B cell (primary cell): ENCODE results near the gene BMP7. TPM values are rescaled to one million over a fixed set of nuclear protein-coding genes. Genes with fewer than 3 reads are reported as not detected.

Experiments used
- ATAC-seq: fragments of 200-7000 bp; cut with Tn5 transposase; one replicate; pipeline ENCODE4 v1.10.0; 2021; ENCODE audit warnings: low read depth, mild to moderate bottlenecking, moderate number of reproducible peaks, moderate library complexity
- CTCF ChIA-PET: fragments of 350-600 bp; sonication (Branson Sonifier 250); formaldehyde crosslinking; loops from one replicate; lab custom pipeline; 2021; ENCODE audit warnings: antibody characterized with exemption, inconsistent platforms; lab: Charles Lee
- POLR2A ChIA-PET: fragments of 350-600 bp; sonication (Branson Sonifier 250); formaldehyde crosslinking; loops from one replicate; lab custom pipeline; 2021; ENCODE audit warnings: antibody characterized with exemption; lab: Charles Lee
- DNase-seq: peaks from one replicate; pipeline ENCODE4 v3.0.0; 2013
- H2AFZ ChIP-seq: 2 replicates; pipeline ENCODE4 v1.6.1; 2012; ENCODE audit warnings: mild to moderate bottlenecking, low read depth, low read length; ENCODE audit not compliant: insufficient read depth, poor library complexity, severe bottlenecking
- H3K27ac ChIP-seq, 2 donors: 1 replicate in 1 of 2; 2 replicates in 1 of 2; pipeline ENCODE4 v1.5.1; 2012 to 2013; ENCODE audit warnings: low read length in 2 of 2, mild to moderate bottlenecking in 2 of 2, moderate library complexity in 1 of 2
- H3K27me3 ChIP-seq, 4 experiments: fragments of 200-600 bp in 1 of 4; sonication (generic) in 1 of 4; replicated peaks in 1 of 4; 1 replicate in 2 of 4; 2 replicates in 2 of 4; pipeline versions ENCODE4 v1.6.1 to v1.7.0; 2013 to 2016; ENCODE audit warnings: low read length in 3 of 4, mild to moderate bottlenecking in 2 of 4, mixed read lengths in 1 of 4, moderate library complexity in 1 of 4; ENCODE audit not compliant: insufficient read depth in 4 of 4, control insufficient read depth in 3 of 4; ENCODE audit errors: control extremely low read depth in 1 of 4
- H3K36me3 ChIP-seq, 2 experiments: replicated peaks in 1 of 2; 1 replicate in 1 of 2; 2 replicates in 1 of 2; pipeline versions ENCODE4 v1.6.1 to v1.7.1; 2013; ENCODE audit warnings: low read length in 1 of 2; ENCODE audit not compliant: insufficient read depth in 2 of 2, control insufficient read depth in 1 of 2; ENCODE audit errors: control extremely low read depth in 1 of 2, extremely low read depth in 1 of 2
- H3K4me1 ChIP-seq, 2 donors: fragments of 200-600 bp in 1 of 2; sonication (generic) in 1 of 2; 1 replicate in 1 of 2; 2 replicates in 1 of 2; pipeline versions ENCODE4 v1.5.1 to v1.6.1; 2013 to 2017; ENCODE audit warnings: low read length in 2 of 2; ENCODE audit not compliant: control insufficient read depth in 2 of 2, insufficient read depth in 2 of 2
- H3K4me2 ChIP-seq: replicated peaks from 2 replicates; pipeline ENCODE3; 2012; ENCODE audit warnings: mild to moderate bottlenecking, low read depth, low read length; ENCODE audit not compliant: poor library complexity, severe bottlenecking
- H3K4me3 ChIP-seq, 5 experiments: fragments of 200-600 bp in 1 of 5; sonication (generic) in 1 of 5; 1 replicate in 3 of 5; 2 replicates in 2 of 5; pipeline versions ENCODE4 v1.5.1 to v1.7.0; 2011 to 2016; ENCODE audit warnings: low read length in 4 of 5, mild to moderate bottlenecking in 4 of 5, low read depth in 2 of 5, control low read depth in 1 of 5, moderate library complexity in 1 of 5; ENCODE audit not compliant: insufficient read depth in 1 of 5; ENCODE audit errors: control extremely low read depth in 1 of 5, extremely low read depth in 1 of 5
- H3K79me2 ChIP-seq: fragments of 200-600 bp; sonication (generic); one replicate; pipeline ENCODE4 v1.6.0; 2016; ENCODE audit warnings: low read length; ENCODE audit not compliant: control insufficient read depth, insufficient read depth
- H3K9ac ChIP-seq: fragments of 200-600 bp; sonication (generic); 2 replicates; pipeline ENCODE4 v1.6.1; 2017; ENCODE audit warnings: mild to moderate bottlenecking, low read length, moderate library complexity
- H3K9me3 ChIP-seq, 3 donors: one replicate each; pipeline versions ENCODE4 v1.6.1 to v1.7.1; 2013; ENCODE audit warnings: low read length in 2 of 3; ENCODE audit not compliant: control insufficient read depth in 2 of 3, insufficient read depth in 1 of 3; ENCODE audit errors: control extremely low read depth in 1 of 3
- H4K20me1 ChIP-seq: 2 replicates; pipeline ENCODE4 v1.6.0; 2012; ENCODE audit warnings: mild to moderate bottlenecking, low read length; ENCODE audit not compliant: insufficient read depth, control insufficient read depth, poor library complexity, severe bottlenecking
- H3K27ac Mint-ChIP-seq: one replicate; pipeline ENCODE4 v1.8.0; 2021; ENCODE audit warnings: mixed read lengths
- H3K27me3 Mint-ChIP-seq: one replicate; pipeline ENCODE4 v1.8.0; 2021; ENCODE audit warnings: mixed read lengths
- H3K4me1 Mint-ChIP-seq: one replicate; pipeline ENCODE4 v1.8.0; 2021; ENCODE audit warnings: mixed read lengths
- H3K4me3 Mint-ChIP-seq: one replicate; pipeline ENCODE4 v1.8.0; 2021; ENCODE audit warnings: mixed read lengths
- H3K9me3 Mint-ChIP-seq: one replicate; pipeline ENCODE4 v1.8.0; 2022; ENCODE audit warnings: mixed read lengths; ENCODE audit not compliant: insufficient read depth
- CTCF ChIP-seq: fragments of 200-600 bp; IDR thresholded peaks from one replicate; pipeline ENCODE4 v1.8.0; 2022; ENCODE audit warnings: antibody characterized with exemption, mild to moderate bottlenecking
- EZH2 ChIP-seq: IDR thresholded peaks from 2 replicates; pipeline ENCODE4 v1.6.1; 2012; ENCODE audit warnings: borderline replicate concordance, low read depth, mild to moderate bottlenecking, moderate library complexity, low read length; ENCODE audit not compliant: insufficient read depth, poor library complexity, severe bottlenecking
- WGBS: methylation state at CpG from one replicate; pipeline ENCODE4 v1.1.5; 2013; ENCODE audit warnings: missing lambda C conversion rate; ENCODE audit not compliant: insufficient coverage; 5-methylcytosine and 5-hydroxymethylcytosine counted together
- intact Hi-C: fragments of 100-400 bp; cut with micrococcal nuclease; formaldehyde crosslinking; loops from one replicate; pipeline ENCODE4 v1.10.0; 2022
- polyA plus RNA-seq: library from polyadenylated mRNA; depleted of rRNA; stranded (reverse); fragments of >200 nt; gene quantifications from 2 replicates; pipeline ENCODE4 v1.2.3, GENCODE V29; 2012
- total RNA-seq, 2 donors: library from RNA; stranded (reverse); fragments of 120-200 nt in 1 of 2; gene quantifications; 1 replicate in 1 of 2; 2 replicates in 1 of 2; pipeline versions ENCODE4 v1.2.3 to v1.2.4, GENCODE V29; 2013 to 2022

Gene BMP7
- total and polyA plus RNA-seq, 2 donors (not counting 1 experiment from before 2014, with no cell fraction given) = not detected

DNA sequence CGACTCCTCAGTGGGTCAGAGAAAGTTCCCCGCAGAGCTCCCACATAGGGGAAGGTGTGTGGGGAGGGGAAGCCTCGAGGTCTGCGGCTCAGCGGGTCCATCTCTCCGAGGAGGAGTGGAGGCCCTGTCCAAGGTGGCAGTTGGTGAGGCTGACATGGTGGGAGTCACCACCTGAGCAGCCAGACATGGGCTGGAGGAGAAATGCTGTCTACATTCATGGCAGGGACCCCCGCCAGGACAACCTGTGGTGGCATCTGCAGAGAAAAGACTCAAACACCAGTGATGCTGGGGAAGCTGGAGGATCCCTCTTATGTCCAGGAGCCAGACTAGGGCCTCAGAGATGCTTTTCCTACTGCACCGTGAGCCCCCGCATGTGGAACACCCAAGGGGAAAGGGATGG, 49.8 kb downstream of the BMP7 start:
- H3K4me3 Mint-ChIP-seq = no peak overlapping the region
- 61% methylated on average over 7 of the region's 9 CpGs for WGBS
- no peak for ATAC-seq

More for the DNA sequence above, 49.8 kb downstream of the BMP7 start:
- H3K4me1 Mint-ChIP-seq = no peaks in the 10 kb centered on the region
- Histone ChIP-seq H2AFZ (no peak overlapping the region), H3K36me3 (no peaks in the 10 kb centered on the region), H3K27ac (no peak overlapping the region), H3K9ac (no peak overlapping the region), H3K27me3 (no peaks in the 10 kb centered on the region), H4K20me1 (no peaks in the 10 kb centered on the region), H3K79me2 (no peaks in the 10 kb centered on the region), H3K9me3 (peaks cover 0 to 8% (median 0%) of the 10 kb centered on the region in 3 donors), H3K4me1 (no peaks in the 10 kb centered on the region), H3K4me2 (no peak overlapping the region), H3K4me3 (no peak overlapping the region)
- no peaks in the 10 kb centered on the region for H3K9me3 Mint-ChIP-seq
- peaks cover 17% of the 10 kb centered on the region for H3K27me3 Mint-ChIP-seq
- TF ChIP-seq CTCF (no peak), EZH2 (no peak)
- ChIA-PET CTCF (no interaction called here), POLR2A (no interaction called here)
- no peak for DNase-seq
- no peak overlapping the region for H3K27ac Mint-ChIP-seq
- intact Hi-C loops = no loop called here
